ENCODE measurements around the gene TRDMT1. TPM values are rescaled to one million over a fixed set of nuclear protein-coding genes. Genes with fewer than 3 reads are reported as not detected.
A peak's percentile ranks its signal among the peaks of the same experiment; 100 is the strongest.

Gene TRDMT1, protein sequence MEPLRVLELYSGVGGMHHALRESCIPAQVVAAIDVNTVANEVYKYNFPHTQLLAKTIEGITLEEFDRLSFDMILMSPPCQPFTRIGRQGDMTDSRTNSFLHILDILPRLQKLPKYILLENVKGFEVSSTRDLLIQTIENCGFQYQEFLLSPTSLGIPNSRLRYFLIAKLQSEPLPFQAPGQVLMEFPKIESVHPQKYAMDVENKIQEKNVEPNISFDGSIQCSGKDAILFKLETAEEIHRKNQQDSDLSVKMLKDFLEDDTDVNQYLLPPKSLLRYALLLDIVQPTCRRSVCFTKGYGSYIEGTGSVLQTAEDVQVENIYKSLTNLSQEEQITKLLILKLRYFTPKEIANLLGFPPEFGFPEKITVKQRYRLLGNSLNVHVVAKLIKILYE
- 7.2 TPM for polyA plus RNA-seq (ENCODE audit: insufficient read length)

- peak; percentile 93 for DNase-seq
Observed at GRCh38 chr10:17200912-17201793, at the start of gene TRDMT1. Gene TRDMT1, minus strand, starts transcription at chr10:17201672. Its CDS starts 38 bp downstream, at chr10:17201634.

- no peak for DNase-seq
Observed at GRCh38 chr10:17250736-17251135, 49.3 kb upstream of the TRDMT1 start.

DNA sequence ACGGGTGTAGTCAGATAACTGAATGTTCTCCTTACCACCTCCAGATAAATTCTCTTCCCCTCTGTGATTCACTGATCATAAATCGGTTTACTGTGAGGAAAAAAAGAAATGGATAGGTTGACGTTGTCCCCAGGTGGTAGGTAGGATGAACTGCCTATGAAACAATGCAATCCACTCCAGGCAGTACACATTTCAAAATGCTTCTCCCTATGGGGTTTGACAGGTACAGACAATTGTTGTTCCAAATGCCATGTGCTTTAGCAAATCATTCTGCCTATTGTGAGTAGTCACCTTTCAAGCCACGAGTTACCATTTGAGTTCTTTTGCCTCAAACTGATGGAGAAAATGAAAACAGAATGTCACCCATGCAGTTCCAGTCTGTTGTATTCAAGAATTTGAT lies 48.3 kb upstream of the TRDMT1 start:
- no peak for DNase-seq

- no peak for DNase-seq
Observed at GRCh38 chr10:17248964-17249363, 47.5 kb upstream of the TRDMT1 start.

- no peak for DNase-seq
Observed at GRCh38 chr10:17247210-17247609, 45.7 kb upstream of the TRDMT1 start.

GRCh38 chr10:17244700-17245365 lies 43.4 kb upstream of the TRDMT1 start:
- no peak for DNase-seq

DNA sequence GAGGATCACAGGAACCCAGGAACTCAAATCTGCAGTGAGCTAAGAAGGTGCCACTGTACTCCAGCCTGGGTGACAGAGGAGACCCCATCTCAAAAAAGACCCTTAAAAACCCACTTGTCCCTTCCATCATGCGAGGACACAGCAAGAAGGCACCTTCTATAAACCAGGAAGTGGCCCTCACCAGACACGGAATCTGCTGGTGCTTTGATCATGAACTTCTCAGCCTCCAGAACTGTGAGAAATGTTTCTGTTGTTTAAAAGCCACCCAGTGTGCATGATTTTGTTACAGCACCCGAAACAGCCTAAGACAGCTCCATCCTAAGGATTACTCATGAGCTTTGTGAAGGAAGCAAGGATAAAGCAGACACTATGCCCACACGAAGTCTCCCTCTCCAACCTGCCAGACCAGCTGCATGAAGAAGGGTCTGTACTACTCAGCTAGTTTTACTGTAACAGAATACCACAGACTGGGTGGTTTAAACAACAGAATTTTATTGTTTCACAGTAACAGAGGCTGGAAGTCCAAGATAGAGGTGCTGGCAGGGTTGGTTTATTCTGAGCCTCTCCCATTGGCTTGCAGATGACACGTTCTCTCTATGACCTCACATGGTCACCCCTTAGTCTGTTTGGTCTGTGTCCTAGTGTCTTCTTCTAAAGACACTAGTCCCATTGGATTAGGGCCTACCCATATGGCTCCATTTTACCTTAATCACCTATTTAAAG lies 40.3 kb upstream of the TRDMT1 start:
- no peak for DNase-seq

- no peak for DNase-seq
Observed at GRCh38 chr10:17240616-17241015, 39.1 kb upstream of the TRDMT1 start.

GRCh38 chr10:17240096-17240495 lies 38.6 kb upstream of the TRDMT1 start:
- DNase-seq, result no peak

GRCh38 chr10:17239345-17240085 lies 38.0 kb upstream of the TRDMT1 start:
- no peak for DNase-seq

DNA sequence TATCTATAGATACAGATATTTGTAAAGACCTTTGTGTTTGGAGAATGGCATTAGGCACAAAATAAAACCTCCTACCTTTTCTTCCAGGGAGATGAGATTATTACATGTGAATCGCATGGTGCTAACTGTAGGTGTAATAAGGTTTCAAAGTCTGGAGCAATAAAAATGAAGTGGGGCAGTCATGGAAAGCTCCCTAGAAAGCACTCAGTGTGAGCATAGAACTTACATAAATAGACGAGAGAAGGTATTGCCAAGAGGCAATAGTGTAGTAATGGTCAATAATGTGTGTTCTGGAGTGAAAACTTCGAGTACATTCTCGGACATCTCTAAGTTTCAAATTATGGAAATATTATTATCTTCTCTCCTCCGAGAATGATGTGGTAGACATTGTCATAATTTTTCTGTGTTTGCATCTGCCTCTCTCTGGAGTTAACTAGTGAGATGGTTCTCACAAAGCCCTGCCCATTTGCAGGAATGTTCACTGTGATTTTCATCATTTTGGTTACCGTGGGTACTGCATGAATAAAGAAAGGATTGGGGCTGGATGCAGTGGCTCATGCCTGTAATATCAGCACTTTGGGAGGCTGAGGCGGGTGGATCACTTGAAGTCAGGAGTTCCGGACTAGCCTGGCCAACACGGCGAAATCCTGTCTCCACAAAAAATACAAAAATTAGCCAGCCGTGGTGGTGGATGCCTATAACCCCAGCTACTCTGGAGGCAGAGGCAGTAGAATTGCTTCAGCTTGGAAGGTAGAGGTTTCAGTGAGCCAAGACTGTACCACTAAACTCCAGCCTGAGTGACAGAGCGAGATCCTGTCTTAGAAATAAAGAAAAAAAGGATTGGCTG lies 37.2 kb upstream of the TRDMT1 start:
- no peak for DNase-seq

GRCh38 chr10:17237915-17238444 lies 36.5 kb upstream of the TRDMT1 start:
- DNase-seq, result no peak

DNA sequence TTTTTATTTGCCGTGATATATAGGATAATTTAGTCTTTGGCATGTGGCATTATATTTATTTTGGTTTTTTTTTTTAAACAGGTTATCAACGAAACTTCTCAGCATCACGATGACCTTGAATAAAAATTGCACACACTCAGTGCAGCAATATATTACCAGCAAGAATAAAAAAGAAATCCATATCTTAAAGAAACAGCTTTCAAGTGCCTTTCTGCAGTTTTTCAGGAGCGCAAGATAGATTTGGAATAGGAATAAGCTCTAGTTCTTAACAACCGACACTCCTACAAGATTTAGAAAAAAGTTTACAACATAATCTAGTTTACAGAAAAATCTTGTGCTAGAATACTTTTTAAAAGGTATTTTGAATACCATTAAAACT lies 35.7 kb upstream of the TRDMT1 start:
- no peak for DNase-seq

DNA sequence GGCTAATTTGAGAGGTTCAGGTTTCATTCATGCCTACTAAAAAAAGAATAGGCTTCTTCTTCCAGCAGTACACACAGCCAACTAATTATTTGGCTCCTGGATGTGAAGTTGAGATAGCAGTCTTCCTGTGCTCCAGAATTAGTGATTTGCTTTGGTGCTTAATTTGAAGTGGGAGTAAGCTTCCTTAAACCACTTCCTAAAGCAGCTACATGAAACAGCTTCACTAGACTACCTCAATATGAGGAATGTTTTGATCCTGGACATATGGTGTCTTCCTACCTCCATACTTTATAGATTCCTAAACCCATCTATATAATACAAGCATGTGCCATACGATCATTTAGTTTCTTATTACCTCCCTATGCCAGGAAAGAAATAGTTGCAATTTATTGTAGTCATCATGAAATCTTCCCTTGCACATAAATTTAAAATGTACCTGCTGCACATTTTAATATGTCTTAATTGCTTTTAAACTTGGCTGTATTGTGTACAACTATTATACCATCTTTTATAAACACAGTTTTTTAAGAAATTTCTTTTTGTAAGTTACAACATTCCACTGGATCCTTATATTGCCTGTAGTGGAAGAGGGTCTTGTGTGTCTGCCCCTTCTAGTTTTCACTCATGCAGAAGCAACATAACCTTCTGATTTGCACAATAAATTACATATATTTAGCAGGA lies 35.1 kb upstream of the TRDMT1 start:
- DNase-seq, result no peak

DNA sequence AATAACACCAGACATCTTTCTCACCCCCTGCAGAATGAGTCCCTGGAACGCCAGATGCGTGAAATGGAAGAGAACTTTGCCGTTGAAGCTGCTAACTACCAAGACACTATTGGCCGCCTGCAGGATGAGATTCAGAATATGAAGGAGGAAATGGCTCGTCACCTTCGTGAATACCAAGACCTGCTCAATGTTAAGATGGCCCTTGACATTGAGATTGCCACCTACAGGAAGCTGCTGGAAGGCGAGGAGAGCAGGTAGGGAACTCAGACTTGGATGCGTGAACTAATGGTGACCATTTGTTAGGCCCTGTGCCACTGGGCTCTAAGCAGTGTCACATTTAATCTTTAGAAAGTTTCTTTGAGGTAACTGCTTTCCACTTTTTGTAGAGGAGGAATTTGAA lies 33.7 kb upstream of the TRDMT1 start:
- no peak for DNase-seq

DNA sequence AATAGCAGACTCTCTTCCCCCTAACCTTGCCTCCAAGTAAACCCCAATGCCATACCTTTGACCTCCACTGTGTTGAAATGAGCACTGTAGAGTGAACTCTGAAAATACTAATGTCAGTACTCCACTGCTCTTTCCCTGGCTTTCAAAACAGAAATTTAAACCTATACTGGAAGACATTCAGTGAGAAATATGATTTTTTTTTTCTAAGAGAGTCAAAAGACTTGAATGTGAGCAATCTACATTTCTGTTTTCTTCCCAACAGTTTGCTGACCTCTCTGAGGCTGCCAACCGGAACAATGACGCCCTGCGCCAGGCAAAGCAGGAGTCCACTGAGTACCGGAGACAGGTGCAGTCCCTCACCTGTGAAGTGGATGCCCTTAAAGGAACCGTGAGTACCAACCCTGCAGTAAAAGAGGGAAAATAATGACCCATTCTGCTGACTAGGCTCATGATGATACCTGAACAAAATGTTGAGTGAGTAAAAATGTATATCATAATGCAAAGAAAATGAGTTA lies 33.0 kb upstream of the TRDMT1 start:
- DNase-seq, result no peak

DNA sequence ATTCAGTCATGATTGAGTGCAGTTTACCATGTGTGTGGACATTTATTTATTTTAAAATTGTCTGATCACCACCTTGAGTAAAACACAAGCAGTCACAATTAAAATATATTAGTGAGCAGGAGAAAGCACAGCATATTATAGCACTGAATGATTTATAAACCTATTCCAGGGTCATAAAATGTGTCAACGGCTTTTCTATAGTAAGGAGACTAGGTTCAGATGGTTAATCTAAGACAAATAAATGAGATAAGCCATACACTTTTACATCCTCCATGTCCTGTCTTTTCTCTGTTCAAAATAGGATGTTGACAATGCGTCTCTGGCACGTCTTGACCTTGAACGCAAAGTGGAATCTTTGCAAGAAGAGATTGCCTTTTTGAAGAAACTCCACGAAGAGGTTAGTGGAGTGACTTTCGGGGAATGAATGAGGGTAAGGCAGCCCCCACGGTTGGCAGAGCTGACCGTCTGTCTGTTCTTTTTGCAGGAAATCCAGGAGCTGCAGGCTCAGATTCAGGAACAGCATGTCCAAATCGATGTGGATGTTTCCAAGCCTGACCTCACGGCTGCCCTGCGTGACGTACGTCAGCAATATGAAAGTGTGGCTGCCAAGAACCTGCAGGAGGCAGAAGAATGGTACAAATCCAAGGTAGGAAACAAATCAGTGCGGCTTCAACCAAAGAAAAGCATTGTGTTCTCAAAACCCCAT lies 32.0 kb upstream of the TRDMT1 start:
- no peak for DNase-seq

- DNase-seq, result no peak
Observed at GRCh38 chr10:17232276-17232960, 30.9 kb upstream of the TRDMT1 start.
